ENCODE measurements around the gene DSP. TPM values are rescaled to one million over a fixed set of nuclear protein-coding genes. Genes with fewer than 3 reads are reported as not detected.

Gene DSP
- total and polyA plus RNA-seq, 10 of the 15 experiments (the other 5 are each of a cell fraction or from before 2014, with no cell fraction given): under 0.01 to 0.36 (median 0.04) TPM; not detected in 4

- DNase-seq (ENCODE audit: low read depth, low spot score) (no peak), FAIRE-seq (no peak), ATAC-seq (no peak)
- H2AFZ ChIP-seq (ENCODE audit: control insufficient read depth, low read depth, low read length): no peak overlapping the region
- no peaks in the 10 kb centered on the region for H3K79me2 ChIP-seq (ENCODE audit: control insufficient read depth, insufficient read depth, low read length)
- no peaks in the 10 kb centered on the region for H3K4me1 ChIP-seq (ENCODE audit: control insufficient read depth, insufficient read depth, low read length)
- RAD21 ChIA-PET (ENCODE audit: unreplicated experiment): no interaction called here
- H3K9ac ChIP-seq (ENCODE audit: control insufficient read depth, insufficient read depth, low read length): no peak overlapping the region
- POLR2A ChIA-PET: no interaction called here
- CTCF ChIA-PET: no interaction called here
- SMC1A ChIA-PET (ENCODE audit: uncharacterized antibody, unreplicated experiment): no interaction called here
- no peak for TF ChIP-seq EGR1 (IDR thresholded peaks at IDR 0.05; ENCODE audit: borderline replicate concordance in 1 of 2, low read depth in 2 of 2, low read length in 2 of 2)
- TF ChIP-seq ATF2 (IDR thresholded peaks at IDR 0.05; ENCODE audit: low read length): no peak
- no peak for TF ChIP-seq MYC (IDR thresholded peaks at IDR 0.05; ENCODE audit: insufficient read depth, insufficient read length, insufficient replicate concordance, low read length, severe bottlenecking)
- TF ChIP-seq PKNOX1 (IDR thresholded peaks at IDR 0.05): no peak
- TF ChIP-seq BHLHE40 (IDR thresholded peaks at IDR 0.05; ENCODE audit: borderline replicate concordance in 1 of 2, low read depth in 2 of 2, low read length in 1 of 2): no peak
- TF ChIP-seq MTA2 (IDR thresholded peaks at IDR 0.05; ENCODE audit: low read depth): no peak
- H3K27me3 ChIP-seq (replicated peaks in 1 of 2; ENCODE audit: control insufficient read depth in 2 of 2, insufficient read depth in 2 of 2, low read length in 1 of 2): peaks cover 0 to 4% of the 10 kb centered on the region in 2 experiments; a peak in 2 of 4 replicates
- no peaks in the 10 kb centered on the region for H3K9me3 ChIP-seq (replicated peaks; ENCODE audit: control insufficient read depth, insufficient read depth, low read length)
- intact Hi-C loops (cut with micrococcal nuclease; ENCODE audit: unreplicated experiment): no loop called here
- no peaks in the 10 kb centered on the region for H3K36me3 ChIP-seq (ENCODE audit: control insufficient read depth in 2 of 2, insufficient read depth in 2 of 2, low read length in 1 of 2)
- H3K4me2 ChIP-seq (ENCODE audit: control insufficient read depth, insufficient read depth): no peak overlapping the region
- no peaks in the 10 kb centered on the region for H4K20me1 ChIP-seq (ENCODE audit: control insufficient read depth, insufficient read depth)
- no peak overlapping the region for H3K4me3 ChIP-seq
- no peak overlapping the region for H3K27ac ChIP-seq (ENCODE audit: control insufficient read depth, insufficient read depth)
- in situ Hi-C loops (cut with MboI): no loop called here
- 44% methylated on average over 10 of the region's 10 CpGs for WGBS (ENCODE audit: insufficient coverage, insufficient replicate concordance, low lambda C conversion rate, missing lambda C conversion rate)
- BruUV-seq (replicated peaks): no TSS peak
Observed at GRCh38 chr6:7500752-7501282, 40.7 kb upstream of the DSP start.
